ENCODE measurements around the gene TMSB4X.
"Not testable (repeated sequence)": the region's sequence is repeated elsewhere in the genome, so short reads cannot be mapped to it uniquely, and the experiment has no call there.

The TMSB4X gene

DNA sequence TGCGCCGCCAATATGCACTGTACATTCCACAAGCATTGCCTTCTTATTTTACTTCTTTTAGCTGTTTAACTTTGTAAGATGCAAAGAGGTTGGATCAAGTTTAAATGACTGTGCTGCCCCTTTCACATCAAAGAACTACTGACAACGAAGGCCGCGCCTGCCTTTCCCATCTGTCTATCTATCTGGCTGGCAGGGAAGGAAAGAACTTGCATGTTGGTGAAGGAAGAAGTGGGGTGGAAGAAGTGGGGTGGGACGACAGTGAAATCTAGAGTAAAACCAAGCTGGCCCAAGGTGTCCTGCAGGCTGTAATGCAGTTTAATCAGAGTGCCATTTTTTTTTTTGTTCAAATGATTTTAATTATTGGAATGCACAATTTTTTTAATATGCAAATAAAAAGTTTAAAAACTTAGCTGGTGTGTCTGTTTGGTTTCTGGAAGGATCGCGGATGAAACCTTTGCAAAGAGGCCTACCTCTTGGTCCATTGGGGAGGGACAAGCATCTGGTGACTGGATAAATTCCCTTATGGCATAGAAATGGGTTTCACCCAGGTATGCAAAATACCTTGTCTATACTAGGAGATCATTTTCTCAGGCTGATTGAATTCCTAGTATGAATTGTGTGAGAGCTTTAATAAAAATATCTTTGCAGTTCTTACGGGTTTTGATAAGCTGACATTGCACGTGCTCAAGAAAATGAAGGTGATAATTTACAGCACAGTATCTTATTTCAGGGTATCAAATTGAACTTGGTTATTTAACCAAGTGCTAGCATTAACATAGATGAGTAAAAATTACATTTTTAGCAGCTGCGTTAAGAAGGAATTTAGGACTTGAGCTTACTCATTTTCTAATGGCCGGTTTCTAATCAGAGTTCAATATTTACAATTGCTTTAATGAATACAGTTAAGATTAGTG, 2.2 kb downstream of the TMSB4X start:
- not testable (repeated sequence) for DNase-seq (ENCODE audit: low spot score)

DNA sequence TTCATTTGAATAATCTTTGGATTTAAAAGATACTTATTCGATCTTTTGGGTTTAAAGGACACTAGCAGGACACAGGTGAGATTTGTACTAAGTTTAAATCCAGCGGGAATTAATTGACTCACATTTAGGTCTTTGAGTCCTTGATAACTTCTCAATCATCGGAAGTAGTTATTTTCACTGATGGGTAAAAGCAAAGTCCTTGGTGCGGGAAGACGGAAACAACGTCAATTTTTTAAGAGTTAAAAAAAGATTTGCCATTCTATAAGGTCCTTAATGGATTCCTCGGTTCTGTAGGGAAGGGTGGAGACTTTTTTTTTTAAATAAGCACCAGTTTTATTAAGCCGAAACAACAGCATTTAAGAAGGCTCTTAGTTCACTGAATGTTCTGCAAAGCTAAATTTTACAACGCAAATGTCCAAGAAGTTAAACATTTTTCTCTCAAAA, 2.9 kb downstream of the TMSB4X start:
- no peak for DNase-seq (ENCODE audit: low spot score)

DNA sequence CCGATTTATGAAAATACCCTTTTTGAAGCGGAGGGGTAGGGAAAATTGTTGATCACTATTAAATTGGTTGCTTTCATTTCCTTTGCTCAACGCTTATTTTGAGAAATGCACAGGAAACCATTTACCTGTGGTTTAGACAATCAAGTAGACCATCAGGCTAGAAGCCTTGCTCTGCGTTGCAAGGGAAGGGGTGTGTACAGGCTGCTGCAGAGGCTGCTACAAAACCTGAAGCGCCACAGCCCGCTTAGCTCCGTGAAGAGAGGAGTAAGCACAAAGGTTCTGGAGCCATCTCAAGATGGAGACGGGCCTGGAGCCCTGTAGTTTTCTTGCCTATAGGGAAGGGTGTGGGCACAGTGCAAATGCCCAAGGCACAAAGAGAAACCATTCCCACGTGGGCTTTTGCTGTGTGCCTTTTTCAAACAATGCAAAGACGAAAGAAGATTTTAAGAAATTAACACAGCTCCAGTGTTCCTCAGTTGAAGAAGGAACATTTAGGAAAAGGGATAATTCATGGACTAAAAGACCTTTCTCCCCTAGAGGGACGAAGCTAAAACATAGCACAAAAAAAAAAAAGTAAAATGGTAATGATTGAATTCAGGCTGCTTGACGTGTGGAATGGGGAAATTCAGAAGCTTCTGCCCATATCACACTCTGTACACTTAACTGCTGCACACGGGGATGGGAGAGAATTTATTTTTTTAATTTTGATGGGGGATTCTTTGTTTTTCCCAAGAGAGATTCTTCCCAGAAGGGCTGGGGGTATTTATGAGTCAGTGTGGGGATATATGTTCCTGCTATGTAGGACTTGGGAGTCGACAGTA, 3.5 kb downstream of the TMSB4X start:
- no peak for DNase-seq (ENCODE audit: low spot score)

DNA sequence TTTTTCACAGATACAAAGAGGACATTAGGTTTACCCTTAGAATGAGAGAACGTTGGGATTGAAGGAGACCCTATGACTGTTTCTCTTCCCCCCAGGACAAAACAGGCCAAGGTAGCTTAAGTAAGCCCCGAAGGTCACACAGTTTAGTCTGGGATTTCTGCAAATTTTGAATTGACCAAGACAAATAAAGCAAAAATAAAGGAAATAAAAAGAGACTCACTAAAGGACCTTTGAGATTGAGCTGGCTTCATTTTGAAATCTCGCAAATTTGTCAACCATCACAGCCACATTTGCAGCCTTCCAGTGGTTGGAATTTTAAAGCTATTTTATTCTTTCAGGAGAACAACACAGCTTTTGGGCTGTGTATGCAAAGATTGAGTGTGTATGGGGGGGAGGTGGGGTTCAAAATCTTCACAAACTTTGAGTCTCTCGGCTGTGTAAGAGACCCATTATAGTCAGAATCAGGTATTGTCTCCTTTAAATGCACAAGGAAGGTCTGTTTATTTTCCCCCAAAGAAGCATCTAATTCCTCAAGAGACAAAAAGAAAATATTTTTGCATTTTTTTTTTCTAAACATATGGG, 4.2 kb downstream of the TMSB4X start:
- DNase-seq (ENCODE audit: low spot score) = no peak

DNA sequence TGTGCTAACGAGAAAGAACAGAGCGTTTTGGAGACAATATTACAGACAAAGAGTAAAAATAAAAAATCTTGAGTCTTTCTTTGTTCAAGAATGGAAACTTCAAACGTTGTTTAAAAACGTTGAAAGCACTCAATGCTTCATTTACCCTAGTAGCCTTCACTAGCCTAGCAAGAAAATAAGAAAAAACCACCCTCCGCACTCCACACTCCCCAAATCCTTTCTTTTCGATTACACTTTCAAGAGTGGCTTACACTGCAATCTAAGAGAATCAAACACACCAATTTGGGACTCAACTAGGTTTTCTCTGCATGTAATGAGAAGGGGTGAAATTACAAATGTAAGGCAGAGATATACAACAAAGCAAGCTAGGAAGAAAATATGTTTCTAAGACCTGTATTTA, 4.7 kb downstream of the TMSB4X start:
- no peak for DNase-seq (ENCODE audit: low spot score)

DNA sequence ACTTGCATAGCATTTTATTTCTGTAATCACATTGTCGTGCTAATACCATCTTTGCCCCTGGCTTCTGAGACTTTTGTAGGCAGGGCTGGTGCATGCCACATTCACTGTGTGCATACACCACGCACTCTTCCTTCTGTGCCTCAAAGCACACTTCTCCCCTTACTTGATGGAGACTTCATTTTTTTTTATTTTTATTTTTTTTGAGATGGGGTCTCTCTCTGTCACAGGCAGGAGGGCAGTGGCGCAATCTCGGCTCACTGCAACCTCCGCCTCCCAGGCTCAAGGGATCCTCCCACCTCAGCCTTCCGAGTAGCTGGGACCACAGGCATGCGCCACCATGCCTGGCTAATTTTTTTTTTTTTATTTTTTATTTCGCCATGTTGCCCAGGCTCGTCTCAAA, 5.1 kb downstream of the TMSB4X start:
- DNase-seq (ENCODE audit: low spot score) = not testable (repeated sequence)

DNA sequence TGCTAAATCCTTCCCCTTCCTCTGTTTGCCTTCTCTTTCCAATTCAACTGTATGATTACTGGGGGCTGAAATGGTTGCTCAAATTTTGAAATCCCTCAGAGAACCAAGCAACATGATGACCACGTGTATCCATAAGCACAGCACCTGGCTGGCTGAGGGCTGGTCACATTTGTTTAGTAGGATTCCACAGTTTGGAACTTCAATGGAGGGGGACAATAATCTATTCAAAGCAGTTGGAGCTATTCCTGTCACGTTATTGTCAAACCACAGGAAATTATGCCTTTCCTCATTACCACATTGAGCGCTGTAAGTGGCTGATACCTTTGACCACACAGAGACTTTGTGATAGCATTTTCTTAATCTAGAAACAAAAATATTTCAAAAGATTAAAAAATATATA, 7.0 kb downstream of the TMSB4X start:
- DNase-seq (ENCODE audit: low spot score) = no peak

DNA sequence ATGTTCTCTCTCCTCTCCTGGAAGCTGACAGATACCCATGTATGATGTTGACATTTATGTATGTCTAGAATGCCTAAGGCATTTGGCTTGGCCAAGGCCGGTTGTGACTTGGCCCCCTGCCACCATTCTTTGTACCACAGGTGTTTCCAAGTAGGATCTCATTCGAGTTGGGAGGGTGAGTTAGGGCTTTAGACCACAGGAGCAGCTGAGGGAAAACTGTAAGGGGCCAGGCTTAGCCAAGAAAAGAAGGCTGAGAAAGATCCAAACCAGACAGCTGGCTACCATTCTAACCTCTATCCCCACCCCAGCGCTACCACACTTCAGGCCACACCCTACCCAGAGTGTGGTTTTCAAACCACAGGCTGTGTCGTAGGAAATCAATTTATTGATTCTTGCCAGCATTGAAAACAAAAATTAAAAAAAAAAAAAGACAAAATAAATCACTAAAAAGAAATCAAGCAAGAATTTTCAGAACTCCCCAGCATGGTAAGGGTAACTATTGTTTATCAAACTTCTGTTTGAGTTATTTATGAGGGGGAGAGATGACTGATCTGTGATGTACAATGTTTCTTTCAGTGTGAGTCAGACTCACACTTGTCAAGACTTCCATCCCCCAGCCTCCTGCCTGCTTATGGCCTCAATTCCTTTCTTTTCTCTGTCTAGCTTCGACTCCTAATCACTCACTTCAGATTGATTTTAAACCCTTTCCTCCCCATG, 9.9 kb downstream of the TMSB4X start:
- no peak for DNase-seq (ENCODE audit: low spot score)

DNA sequence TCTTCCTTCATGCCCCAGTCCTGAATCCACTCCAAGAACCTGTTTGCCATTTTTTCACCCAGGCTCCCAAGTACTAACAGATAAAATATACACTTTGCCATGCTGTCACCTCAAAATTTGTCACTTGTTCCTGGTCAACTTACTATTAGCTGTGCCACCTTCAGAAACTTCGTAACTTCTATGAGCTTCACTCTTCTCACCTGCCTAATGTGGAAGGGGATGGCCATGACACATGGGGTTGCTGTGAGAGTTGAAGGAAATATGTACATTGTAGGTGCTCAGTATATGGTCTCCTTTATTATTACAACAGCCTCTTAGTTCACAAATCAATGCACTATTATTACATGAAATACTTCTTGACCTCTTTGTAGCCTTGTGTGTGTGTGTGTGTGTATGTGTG, 10.4 kb downstream of the TMSB4X start:
- DNase-seq (ENCODE audit: low spot score) = no peak

DNA sequence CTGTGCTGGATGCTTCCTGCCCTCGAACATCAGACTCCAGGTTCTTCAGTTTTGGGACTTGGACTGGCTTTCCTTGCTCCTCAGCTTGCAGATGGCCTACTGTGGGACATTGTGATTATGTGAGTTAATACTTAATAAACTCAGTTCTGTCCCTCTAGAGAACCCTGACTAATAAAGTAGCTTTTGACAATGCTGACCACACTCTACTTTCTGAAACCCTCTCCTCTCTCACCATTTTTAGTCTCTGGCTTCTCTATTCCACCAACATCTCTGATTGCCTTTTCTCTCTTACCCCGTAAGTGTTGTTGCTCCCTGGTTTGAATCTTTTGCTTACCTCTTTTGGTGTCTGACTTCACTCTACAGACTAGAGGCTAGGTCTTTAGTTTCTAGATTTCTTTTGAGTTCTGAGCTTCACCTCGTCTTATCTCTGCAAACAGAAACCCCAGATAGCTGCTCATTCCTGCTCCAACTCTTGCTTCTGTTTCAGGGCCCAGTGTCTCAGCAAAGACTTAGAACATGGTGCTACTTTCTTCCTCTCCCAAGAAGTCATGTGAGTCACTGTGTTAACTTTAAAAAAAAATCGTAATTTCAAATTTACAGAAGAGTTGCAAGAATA, 11.4 kb downstream of the TMSB4X start:
- no peak for DNase-seq (ENCODE audit: low spot score)

DNA sequence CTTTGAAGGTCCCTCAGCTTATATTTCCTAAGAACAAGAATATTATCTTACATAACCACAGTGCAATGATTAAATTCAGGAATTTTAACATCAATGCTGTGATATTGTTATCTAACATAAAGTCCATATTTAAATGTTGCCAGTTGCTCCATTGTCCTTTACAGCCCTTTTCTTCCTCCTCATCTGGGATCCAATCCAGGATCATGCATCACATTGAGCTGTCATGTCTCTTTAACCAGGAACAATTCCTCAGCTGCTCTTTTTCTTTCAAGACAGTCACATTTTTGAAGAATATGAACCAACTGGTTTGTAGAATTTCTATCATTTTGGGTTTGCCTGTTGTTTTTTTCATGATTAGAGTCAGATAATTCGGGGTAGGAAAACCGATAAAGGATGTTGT, 12.0 kb downstream of the TMSB4X start:
- DNase-seq (ENCODE audit: low spot score) = no peak

DNA sequence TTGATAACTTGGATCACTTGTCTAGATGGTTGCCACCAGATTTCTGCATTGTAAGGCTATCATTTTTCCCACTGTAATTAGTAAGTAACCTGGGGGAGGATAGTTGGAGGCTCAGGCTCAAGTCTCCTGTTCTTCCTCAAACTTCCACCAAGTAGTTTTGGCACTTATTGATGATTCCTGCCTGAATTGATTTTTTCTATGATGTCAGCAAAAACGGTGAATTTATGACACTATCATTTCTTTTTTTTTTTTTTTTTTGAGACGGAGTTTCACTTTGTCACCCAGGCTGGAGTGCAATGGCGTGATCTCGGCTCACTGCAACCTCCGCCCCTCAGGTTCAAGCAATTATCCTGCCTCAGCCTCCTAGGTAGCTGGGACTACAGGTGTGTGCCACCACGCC, 12.4 kb downstream of the TMSB4X start:
- no peak for DNase-seq (ENCODE audit: low spot score)

DNA sequence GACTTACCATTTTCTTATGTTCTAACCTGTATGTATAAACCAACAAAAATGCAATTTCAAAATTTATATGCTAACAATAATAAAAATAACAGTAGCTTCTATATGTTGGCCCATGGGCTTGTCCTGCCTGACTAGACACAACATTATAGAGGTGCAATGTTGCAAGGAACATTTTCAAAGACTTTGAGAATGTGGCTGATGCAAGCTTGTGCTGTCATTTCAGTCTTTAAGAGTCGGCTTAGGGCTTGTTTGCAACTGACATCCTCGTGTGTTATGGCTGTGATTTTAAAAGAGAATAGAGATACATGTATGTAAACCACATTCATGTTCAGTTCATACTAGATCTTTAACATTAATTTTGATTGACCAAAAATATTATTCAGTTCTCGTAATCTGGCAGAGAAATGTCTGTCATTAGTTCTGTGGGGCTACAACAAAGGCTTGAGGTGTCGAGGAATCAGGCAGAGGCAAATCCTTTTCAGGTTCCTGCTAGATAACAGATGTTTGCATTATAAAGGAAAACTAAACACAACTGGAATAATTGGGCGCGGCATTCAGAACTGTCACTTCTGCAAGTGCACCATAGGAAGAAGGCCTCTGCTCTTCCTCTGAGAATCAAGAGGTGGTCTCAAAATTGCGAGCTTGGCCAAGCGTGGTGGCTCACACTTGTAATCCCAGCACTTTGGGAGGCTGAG, 13.1 kb downstream of the TMSB4X start:
- DNase-seq (ENCODE audit: low spot score) = no peak

DNA sequence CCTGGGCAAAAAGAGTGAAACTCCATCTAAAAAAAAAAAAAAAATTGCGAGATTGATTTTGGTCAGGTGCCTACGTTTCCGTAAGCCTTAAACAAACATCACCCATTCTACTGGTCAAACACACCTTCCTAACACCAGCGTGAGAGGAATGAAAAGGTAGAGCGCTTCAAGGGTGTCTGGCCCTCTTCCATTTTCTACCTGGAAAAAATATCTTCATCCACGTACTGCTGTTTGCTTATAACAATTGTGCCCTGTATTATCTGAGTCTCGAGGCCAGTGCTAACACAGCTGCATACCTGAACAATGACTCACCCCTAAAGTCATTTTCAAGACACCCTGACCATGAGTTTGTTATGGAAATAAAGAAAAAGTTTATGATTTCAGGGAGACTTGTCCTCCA, 13.9 kb downstream of the TMSB4X start:
- no peak for DNase-seq (ENCODE audit: low spot score)

DNA sequence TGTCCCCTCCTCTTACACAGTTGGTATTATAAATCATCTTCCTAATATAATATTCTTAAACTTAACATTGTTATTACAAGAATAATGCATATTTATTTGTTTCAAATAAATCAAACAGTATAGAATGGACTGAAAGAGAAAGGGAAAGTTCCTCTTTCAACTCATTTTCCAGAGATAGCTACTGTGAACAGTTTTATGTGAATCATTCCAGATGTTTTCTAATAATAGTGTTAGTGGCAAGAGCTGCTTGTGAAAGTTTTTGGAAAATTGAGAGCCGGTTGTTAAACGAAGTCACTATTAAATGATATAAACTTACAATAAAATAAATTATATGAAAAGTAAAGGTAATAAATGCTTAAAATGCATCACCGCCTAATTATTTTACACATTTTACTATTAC, 14.6 kb downstream of the TMSB4X start:
- no peak for DNase-seq (ENCODE audit: low spot score)

DNA sequence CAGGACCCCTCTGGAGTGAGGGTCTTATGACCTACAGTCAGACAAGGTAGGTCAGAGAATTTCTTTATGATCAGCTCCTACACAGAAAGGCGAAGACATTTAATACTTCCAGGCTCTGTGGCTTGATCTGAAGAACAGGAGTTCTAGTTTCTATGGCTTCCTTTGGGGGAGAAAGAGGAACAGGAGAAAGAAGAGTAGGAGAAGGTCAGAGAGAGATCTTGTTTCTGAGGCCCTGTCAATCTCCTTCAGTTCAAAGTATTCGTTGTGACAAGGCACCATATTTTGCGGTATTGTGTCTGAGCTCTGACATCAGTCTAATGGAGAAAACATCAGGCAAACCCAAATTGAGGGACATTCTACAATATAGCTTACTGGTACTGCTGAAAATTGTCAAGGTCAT, 16.7 kb downstream of the TMSB4X start:
- DNase-seq (ENCODE audit: low spot score) = no peak

DNA sequence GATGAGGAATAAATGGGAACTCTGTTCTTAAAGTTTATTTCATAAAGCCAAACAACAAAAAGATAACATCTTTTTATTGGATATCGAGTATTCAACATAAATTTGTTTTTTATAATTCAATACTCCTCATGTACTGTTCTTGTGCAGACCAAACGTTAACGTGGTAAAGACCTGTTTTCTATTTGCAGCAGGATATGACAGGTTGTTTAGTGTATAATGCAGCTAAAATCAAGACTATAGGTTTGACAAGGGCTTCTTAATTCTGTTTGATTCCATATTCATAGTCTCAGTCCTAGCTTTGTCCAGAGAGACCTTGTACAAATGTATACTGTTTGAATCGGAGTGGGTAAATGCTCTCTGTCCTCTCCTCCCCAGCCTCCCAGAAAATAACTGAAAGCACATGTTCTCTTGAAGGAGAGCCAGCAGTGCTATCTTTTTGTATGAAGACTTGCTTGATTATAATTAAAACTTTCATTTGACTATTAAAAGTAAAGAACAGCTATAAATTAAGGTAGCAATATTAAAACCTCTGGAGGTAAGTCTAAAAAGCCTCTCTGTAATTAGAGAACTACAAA, 17.7 kb downstream of the TMSB4X start:
- no peak for DNase-seq (ENCODE audit: low spot score)

DNA sequence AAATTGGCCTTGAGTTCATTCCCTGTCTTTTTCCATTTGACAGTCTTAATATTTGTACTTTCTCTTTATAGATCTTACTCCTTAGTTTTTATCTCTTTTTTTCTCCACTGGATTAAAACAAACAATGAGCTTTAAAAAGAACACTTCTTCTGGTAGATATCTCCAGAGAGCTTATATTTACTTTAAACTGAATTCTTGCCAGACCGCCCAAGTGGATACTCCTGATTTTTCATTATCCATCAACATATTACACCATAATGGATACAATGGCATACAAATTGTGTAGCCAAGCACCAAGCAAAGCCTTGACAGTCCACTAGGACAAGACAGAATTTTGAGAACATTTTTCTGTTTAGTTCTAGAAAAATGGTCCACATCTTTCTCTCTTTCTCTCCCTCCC, 18.9 kb downstream of the TMSB4X start:
- DNase-seq (ENCODE audit: low spot score) = no peak

DNA sequence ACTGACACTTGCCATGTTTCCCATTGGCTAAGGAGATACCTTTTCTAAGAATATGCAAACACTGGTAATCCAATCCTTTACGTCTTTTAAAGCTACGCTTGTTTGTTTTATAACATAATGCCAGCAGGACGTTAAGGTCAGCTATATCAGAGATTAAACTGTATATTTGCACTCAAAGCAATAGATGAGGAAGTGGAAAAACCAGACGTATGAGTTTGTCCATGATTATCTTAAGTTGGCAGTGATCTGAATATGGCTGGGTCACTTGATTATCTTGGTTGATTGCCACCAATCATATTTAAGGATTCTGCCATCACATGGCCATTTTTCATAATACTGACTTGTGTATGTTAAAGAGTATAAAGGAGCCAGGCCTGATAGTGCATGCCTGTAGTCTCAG, 19.4 kb downstream of the TMSB4X start:
- DNase-seq (ENCODE audit: low spot score) = no peak

DNA sequence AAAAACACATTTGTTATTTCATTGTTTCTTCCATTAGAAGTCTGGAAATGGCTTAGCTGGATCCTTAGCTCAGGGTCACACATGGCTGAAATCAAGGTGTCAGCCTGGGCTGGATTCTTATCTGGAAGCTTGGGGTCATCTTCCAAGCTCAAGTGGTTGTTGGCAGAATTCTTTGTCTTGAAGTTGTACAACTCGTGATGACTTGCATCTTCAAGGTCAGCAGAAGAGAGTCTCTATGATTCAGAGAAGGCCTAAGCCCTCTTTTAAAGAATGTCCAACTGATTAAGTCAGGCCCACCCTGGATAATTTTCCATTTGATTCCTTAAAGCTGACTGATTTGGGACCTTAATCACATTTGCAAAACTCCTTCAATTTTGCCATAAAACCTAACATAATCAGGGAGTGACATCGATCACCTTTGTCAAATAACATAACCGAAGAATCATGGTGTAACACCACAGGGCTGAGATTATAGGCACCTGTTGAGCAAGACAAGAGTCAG, 22.1 kb downstream of the TMSB4X start:
- DNase-seq (ENCODE audit: low spot score) = no peak

Data from kidney capillary endothelial cell (primary cell).